ENCODE results near the gene TMEM231. TPM values are rescaled to one million over a fixed set of nuclear protein-coding genes. Genes with fewer than 3 reads are reported as not detected.
"Not testable (repeated sequence)": the region's sequence is repeated elsewhere in the genome, so short reads cannot be mapped to it uniquely, and the experiment has no call there.

TMEM231 gene
- total RNA-seq, 2 experiments from 2014 or later, result 6.0 to 6.4 TPM

DNA sequence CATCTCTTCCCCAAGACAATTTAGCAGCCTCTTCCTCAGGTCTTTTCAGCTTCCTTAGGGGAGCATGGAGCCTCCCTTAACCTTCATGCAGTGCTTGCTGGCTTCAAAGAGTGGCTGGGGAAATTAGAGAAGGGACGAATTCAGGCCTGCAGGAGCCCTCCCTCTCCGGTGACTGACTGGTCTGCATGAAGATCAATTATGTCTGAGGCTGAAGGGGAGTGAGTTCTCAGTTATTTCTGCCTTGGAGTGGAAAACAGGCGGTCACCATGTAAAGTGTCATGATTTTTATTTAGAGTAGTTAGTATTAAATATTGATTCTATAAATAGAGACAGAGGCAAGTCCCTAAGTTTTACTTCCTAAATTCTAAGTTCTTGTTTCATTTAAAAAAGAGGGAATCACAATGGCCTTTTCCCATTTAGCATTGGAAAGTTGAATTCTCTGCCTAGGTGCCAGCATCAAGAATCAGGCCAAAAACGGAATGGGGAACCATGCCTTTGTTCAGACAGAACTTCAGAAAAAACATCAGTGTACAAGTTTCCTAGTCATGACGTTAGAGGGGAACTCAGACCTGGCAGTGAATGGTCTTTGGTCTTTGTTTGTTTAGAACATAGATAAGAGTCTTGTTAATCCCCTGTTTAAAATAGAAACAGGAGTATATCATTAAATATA, 14.5 kb upstream of the TMEM231 start:
- ChIA-PET CTCF (no interaction called here), POLR2A (no interaction called here)

DNA sequence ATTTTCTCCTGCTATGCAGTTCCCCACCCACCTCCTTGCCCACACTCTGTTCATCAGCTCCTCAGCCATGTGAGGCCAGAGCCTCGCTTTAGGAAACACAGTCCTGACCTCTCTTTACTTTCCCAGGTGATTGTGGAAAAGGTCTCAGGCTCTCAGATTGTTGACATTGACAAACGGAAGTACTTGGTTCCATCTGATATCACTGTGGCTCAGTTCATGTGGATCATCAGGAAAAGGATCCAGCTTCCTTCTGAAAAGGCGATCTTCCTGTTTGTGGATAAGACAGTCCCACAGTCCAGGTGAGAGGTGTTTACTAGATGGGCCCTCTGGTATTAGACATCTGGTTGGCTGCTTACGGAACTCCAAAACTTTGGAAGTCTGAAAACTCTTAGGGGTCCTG, 11.9 kb upstream of the TMEM231 start:
- ChIA-PET CTCF (interaction anchor here (1.0 kb wide), 1 partner anchor 54 kb away, joined by 3 read pairs; no protein-coding TSS in a partner anchor), POLR2A (interaction anchor here (0.6 to 1.7 kb wide), 2 partner anchors 12 to 900 kb away, joined by 3 to 8 read pairs; partner anchors contain the start of gene TMEM231)

DNA sequence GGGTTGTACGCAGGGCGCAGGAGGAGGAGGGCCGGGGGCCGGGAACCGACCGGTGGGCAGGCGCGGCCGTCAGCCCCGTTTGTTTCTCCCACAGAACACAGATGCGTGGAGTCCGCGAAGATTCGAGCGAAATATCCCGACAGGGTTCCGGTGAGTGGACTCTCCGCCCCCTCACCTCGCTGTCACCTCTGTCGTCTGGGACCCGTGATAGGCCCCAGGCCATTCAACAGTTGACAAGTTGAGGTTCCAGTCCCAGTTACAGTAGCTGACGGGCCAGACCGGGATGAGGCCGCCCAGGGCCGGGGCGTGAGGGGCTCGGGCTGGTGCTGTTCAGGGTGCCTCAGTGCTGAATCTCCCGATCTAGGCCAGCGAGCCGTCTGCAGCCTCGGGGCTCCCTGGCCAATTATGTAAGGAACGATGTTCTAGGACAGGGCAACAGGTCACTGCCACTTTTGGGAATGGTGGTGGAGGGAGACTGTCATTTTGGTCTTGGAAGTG, 10.8 kb upstream of the TMEM231 start:
- CTCF ChIA-PET, result interaction anchor here (1.1 kb wide), 1 partner anchor 49 kb away, joined by 3 read pairs; no protein-coding TSS in a partner anchor
- POLR2A ChIA-PET, result interaction anchor here (0.5 to 1.8 kb wide), 4 partner anchors 11 to 67 kb away, joined by 7 to 8 read pairs (median 8); partner anchors contain the start of genes ADAT1 and TMEM231

DNA sequence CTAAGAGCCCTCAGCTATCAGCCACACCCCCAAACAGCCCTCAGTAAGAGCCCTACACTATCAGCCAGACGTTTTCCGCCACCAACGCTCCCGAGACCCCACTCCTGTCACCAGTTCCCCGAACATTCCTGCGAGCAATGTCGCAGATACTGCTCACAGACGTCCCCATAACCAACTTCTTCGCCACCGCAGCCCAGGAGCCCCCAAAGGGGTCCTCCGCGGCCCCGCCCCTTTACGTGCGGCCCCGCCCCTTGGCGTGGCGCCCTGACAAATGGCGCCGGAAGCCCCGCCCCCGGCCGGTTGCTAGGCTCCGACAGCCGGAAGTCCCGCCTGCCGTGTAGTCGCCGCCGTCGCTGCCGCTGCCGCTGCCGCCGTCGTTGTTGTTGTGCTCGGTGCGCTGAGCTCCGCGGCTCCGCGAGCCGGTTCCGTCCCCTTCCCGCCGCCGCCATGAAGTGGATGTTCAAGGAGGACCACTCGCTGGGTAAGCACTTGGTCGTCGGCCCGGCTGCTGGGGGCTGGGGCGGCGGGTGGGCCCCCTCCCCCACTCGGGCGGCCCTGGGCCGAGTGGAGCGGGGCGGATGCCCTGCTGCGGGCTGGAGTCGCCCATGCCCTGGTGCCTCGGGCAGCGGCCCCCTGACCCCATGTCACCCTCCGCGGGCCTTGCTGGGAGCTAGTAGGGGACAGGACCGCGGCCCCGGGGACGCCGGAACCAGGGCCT, 10.1 kb upstream of the TMEM231 start, which contains the start of gene GABARAPL2:
TSS of gene GABARAPL2 (plus strand) at position 340 of the 718 bp plus-strand sequence. CDS start at position 448, 108 bp downstream.
- ChIA-PET POLR2A (interaction anchor here (0.5 to 1.8 kb wide), 6 partner anchors 10 to 67 kb away, joined by 3 to 8 read pairs (median 8); partner anchors contain the start of genes ADAT1 and TMEM231), CTCF (interaction anchor here (1.1 kb wide), 1 partner anchor 49 kb away, joined by 3 read pairs; no protein-coding TSS in a partner anchor)

DNA sequence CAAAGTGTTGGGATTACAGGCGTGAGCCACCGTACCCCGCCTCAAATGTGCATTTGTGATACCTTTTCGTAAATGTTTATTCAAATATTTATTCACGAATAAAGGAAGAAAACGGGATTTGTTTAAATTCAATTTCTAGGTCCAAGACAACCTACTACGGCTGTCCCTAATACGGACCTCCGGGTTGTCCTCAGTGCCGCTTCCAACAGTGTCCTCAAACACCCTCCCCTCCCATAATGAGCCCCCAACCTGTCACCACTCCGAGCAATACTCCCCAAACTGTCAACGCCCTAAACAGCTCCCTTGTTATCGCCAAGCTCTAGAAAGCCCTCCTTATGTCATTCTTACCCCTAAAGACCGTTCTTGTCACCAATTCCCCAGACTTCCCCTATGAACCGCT, 9.6 kb upstream of the TMEM231 start:
- CTCF ChIA-PET, result interaction anchor here (1.1 kb wide), 3 partner anchors 9 to 57 kb away, joined by 3 to 5 read pairs (median 3); partner anchors contain the start of gene ADAT1
- POLR2A ChIA-PET, result interaction anchor here (0.6 to 1.8 kb wide), 4 partner anchors 10 to 57 kb away, joined by 3 to 8 read pairs (median 6); partner anchors contain the start of genes ADAT1 and TMEM231

DNA sequence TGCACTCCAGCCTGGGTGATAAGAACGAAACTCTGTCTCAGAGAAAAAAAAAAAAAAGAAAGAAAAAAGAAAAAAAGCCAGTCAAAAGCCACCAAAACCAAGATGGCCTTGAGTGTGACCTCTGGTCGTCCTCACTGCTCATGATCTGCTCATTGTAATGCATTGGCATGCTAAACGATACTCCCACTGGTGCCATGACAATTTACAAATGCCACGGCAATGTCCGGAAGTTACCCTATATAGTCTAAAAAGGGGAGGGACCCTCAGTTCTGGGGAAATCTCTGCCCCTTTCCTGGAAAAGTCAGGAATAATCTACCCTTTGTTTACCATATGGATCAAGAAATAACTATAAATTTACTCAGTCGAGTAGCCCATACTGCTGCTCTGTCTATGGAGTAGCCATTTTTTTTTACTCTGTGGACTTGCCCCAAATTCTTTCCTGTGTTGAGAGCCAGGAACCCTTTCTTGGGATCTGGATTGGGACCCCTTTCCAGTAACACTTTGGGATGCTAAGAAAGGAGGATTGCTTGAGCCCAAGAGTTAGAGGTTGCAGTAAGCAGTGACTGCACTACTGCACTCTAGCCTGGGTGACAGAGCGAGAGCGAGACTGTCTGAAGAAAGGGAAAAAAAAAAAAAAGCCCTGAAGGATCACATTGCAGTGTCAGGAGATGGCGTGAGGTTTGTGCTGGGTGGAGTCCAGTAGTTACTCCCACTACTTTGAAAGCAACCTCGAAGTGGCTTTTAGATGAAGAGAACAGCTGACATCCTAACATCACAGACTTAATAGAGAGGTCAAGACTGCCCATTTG, 3.7 kb upstream of the TMEM231 start:
- POLR2A ChIA-PET, result interaction anchor here (0.7 kb wide), 1 partner anchor 84 kb away, joined by 3 read pairs; no protein-coding TSS in a partner anchor
- CTCF ChIA-PET, result no interaction called here

DNA sequence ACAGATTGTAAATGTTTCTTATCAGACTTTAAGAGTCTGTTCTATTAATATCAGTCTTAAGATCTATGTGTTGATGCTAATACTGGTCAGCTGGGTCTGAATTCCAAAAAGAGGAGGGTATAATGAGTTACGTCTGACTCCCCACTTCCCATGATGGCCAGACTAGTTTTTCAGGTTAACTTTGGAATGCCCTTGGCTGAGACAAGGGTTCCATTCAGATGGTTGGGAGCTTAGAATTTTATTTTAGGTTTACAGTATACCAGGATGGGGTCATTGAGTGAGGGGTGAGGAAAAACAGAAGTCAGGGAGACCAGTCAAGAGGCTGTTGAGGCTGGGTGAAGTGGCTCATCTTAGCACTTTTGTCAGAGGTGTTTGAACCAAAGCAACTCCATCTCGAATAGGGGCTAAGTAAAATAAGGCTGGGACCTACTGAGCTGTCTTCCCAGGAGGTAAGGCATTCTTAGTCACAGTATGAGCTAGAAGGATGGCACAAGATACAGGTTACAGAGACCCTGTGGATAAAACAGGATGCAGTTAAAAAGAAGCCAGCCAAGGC, 2.9 kb upstream of the TMEM231 start:
- ChIA-PET CTCF (interaction anchor here (3.5 kb wide), 1 partner anchor 42 kb away, joined by 12 read pairs; no protein-coding TSS in a partner anchor), POLR2A (interaction anchor here (0.7 kb wide), 2 partner anchors 40 to 85 kb away, joined by 3 read pairs; no protein-coding TSS in a partner anchor)

DNA sequence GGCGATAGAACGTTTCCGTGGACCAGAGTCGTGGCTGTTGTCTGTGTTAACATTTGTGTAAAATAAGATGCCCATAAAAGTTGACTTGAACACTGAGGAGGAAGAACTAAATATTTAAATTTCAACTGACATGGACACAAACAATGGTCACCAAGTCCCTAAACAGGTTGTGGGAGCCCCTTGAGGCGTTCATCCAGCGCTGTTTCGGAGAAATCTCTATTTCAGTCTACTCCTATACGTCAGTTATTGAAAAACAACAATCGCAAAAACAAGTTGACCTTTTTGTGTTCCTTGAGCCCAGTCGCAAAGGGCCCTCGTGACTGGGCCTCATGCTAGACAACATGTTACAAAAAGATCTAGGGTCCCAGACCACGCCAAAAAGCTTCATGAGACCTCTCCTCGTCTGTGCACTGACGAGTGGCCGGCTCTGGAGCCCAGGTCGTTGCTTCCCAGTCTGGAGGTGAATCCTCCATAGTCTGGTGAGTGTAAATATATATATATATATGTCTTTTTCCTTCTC, 439 bp upstream of the TMEM231 start:
- CTCF ChIA-PET, result interaction anchor here (0.6 to 3.5 kb wide), 4 partner anchors 40 to 233 kb away, joined by 3 to 12 read pairs (median 4); partner anchors contain the start of gene ADAT1
- POLR2A ChIA-PET, result interaction anchor here (0.5 to 1.9 kb wide), 5 partner anchors 9 to 92 kb away, joined by 3 to 8 read pairs (median 5); partner anchors contain the start of genes GABARAPL2, KARS1 and TERF2IP

DNA sequence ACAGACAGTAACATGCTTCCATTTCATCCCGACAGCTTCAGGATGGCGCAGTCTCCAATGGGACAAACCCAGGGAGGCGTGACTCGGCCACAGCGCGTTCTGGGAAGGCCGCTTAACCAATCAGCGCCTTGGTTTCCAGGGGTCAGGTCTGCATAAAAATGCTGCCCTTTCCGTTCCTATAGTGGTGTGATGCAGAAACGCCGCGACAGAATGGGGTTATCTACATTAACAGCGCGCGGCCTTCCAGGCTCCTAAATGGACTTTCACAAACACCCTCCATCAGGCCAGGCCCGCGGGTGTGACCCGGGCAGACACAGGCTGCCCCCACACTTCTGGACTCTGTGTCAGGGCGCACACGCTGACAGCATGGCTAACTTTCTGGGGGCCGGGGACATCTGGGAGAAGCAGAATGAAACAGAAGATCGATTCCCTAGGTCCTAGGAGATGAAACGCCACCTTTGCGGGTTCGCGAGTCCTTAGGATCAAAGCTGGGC, 792 bp downstream of the TMEM231 start:
- ChIA-PET POLR2A (interaction anchor here (0.5 to 1.9 kb wide), 7 partner anchors 10 to 604 kb away, joined by 3 to 8 read pairs (median 5); partner anchors contain the start of genes GABARAPL2, KARS1 and TERF2IP), CTCF (interaction anchor here (3.5 kb wide), 1 partner anchor 38 kb away, joined by 12 read pairs; no protein-coding TSS in a partner anchor)

DNA sequence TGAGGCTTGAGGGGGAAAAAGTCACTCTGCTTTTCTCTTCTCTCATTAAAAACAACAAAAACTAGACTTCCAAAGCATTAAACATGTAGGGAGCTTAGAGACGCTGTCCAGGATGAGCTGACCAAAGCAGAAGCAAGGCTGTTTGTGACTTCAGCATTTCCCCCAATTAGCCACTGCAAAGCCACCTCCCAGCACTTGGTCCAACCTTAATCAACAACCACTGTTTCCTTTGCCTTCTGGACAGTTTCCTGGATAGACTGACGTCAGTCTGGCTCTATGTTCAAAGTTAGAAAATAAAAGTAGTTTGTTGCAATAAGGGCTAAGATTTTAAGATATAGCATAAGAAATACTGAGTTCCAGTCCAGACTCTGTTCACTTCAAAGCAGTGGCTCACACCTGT, 3.1 kb downstream of the TMEM231 start:
- POLR2A ChIA-PET, result interaction anchor here (0.6 kb wide), 1 partner anchor 73 kb away, joined by 3 read pairs; no protein-coding TSS in a partner anchor
- CTCF ChIA-PET, result no interaction called here

DNA sequence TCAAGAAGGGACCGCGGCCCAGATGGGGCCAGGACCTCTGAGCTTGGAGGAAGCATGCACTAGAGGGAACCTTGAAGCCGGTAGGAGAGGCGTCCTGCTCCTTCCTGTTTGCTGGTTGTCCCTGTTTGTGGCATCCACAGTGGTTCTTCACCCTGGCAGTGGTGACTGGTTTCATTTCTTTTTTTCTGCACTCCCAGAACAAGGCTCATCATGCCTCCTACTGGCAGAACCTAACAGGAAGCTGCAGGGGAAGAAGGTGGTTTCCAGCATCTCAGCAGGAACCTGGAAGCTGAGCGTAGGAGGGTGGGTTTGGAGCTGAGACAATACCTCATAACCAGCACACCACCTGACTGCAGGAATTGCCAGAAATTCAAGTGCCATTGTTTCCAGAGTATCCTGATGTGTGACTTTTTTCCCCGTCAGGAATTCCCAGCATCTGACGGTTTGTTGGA, 5.8 kb downstream of the TMEM231 start:
- ChIA-PET POLR2A (interaction anchor here (0.5 to 0.7 kb wide), 2 partner anchors 86 to 1650 kb away, joined by 3 to 5 read pairs; partner anchors contain the start of gene TMEM170A), CTCF (interaction anchor here (1.0 to 1.1 kb wide), 2 partner anchors 33 to 85 kb away, joined by 3 to 4 read pairs; no protein-coding TSS in a partner anchor)

DNA sequence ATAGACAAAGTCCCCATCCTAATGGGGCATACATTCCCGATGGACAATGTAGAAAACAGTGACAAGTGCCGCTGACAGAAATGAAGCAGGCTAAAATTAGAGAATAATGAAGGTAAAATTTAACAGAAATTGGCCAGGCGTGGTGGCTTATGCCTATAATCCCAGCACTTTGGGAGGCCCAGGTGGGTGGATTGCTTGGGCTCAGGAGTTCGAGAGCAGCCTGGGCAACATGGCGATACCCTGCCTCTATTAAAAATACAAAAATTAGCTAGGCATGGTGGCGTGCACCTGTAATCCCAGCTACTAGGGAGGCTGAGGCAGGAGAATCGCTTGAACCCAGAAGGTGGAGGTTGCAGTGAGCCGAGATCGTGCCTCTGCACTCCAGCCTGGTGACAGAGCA, 7.6 kb downstream of the TMEM231 start:
- CTCF ChIA-PET, POLR2A ChIA-PET: not testable (repeated sequence)

DNA sequence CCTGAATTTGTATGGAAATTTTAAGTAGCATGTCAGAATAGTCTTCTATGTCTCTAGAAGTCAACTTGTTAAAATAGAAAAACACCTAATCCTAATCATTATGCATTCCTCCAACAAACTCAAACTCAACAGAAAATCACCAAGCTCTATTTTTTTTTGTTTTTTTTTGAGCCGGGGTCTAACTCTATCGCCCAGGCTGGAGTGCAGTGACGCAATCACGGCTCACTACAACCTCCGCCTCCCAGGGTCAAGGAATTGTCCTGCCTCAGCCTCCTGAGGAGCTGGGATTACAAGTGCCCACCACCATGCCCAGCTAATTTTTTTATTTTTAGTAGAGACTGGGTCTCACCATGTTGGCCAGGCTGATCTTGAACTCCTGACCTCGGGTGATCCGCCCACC, 9.8 kb downstream of the TMEM231 start:
- ChIA-PET CTCF (interaction anchor here (1.0 kb wide), 1 partner anchor 29 kb away, joined by 3 read pairs; no protein-coding TSS in a partner anchor), POLR2A (no interaction called here)

DNA sequence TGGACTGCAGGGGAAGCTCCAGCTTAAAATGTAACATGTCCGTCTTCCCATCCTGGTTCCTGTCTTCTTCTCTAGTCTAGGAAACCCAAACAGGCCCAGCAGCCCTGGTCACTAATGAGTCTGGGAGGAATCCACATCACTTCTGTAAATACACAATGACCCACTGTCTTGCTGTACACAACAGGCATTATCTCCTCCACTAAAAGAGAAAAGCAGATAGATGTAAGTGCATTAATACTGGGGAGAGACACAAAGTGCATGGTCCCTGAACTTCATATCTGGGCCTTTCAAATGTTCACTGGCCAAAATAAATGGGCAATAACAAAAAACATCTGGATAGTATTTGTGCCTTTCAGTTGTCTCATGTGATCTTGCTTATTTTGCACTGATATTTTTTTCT, 10.2 kb downstream of the TMEM231 start:
- POLR2A ChIA-PET, result not testable (repeated sequence)
- CTCF ChIA-PET, result interaction anchor here (1.0 kb wide), 1 partner anchor 28 kb away, joined by 3 read pairs; no protein-coding TSS in a partner anchor

DNA sequence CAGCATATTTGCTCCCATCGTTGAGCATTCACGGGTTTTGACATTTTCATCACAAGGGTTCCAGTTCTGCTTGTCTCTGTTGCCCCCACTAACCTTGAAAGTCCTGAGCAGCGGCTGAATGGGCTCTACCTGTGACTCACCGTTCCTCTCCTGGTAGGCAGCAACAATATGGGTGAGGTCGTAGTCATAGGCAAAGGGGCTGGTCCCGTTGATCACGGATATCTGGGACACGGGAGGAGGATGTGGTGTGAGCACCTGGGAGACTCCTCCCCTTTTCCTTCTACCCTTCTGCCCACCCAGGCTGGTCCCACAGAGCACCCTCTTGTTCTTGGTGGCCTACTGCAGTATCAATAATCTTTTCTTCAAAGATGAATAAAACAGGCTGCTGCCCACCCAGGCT, 13.6 kb downstream of the TMEM231 start:
- CTCF ChIA-PET, result not testable (repeated sequence)

DNA sequence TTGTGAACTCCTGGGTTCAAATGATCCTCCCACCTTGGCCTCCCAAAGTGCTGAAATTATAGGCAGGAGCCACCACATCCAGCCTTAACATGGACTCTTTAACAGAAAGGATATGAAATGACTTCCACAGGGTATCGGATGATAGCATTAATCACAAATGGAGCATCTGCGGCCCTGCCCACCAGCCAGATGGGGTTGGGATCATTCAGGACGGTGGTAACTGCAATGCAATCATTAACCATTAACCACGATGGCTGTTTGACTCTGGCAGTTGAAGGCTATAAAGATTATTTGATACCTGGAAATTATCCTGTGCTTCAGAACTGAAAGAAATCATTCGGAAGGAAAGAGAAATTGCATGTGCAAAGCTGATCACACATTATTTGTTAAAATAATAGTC, 14.8 kb downstream of the TMEM231 start:
- ChIA-PET POLR2A (no interaction called here), CTCF (no interaction called here)

More for the DNA sequence above, 13.6 kb downstream of the TMEM231 start:
- POLR2A ChIA-PET, result interaction anchor here (0.7 kb wide), 1 partner anchor 148 kb away, joined by 5 read pairs; no protein-coding TSS in a partner anchor

DNA sequence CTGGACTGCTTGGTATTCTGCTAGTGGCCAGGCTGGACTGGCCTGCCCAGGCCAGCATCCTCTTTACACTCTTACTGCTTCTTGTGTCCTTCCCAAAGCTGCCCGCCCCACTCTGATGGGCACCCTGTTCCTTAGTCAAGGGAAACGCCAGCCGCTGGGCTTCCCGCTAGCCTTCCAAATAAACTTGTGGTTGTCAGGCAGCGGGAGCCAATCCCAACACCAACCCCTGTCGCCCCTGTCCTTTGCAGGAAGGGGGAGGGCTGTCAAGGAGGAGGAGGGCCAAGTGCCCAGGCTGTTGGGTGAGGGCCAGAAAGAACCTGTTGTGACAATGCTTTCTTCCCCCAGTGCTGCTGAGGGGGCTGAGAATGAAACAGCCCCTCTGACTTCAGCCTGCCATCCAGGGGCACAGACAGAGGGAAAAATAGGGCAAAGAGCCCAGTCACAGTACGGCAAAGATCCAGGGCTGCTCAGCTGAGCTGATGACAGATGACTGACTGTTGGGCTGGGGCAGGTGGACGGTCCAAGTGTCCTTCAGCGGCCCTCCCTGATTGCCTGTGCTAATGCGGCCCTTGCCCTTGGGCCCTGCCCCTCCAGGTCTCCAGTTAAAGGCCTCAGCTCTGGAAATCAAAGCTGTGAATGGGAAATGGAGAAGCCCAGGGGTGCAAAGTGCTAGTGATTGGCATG, 17.0 kb downstream of the TMEM231 start:
- POLR2A ChIA-PET, CTCF ChIA-PET: not testable (repeated sequence)
